GM23338 (cell line): ENCODE data around the gene SLC9A9. TPM values are rescaled to one million over a fixed set of nuclear protein-coding genes. Genes with fewer than 3 reads are reported as not detected.

Experiments used
- ATAC-seq: fragments of 200-7000 bp; cut with Tn5 transposase; 3 replicates; pipeline ENCODE4 v1.9.1; 2020
- DNase-seq: peaks from one replicate; pipeline ENCODE4 v3.0.0-alpha.2; 2015; ENCODE audit warnings: low spot score
- H2AFZ ChIP-seq: fragments of 200-600 bp; sonication (generic); 2 replicates; pipeline ENCODE4 v1.8.0; 2016; ENCODE audit warnings: antibody characterized with exemption, mild to moderate bottlenecking, moderate library complexity
- H3F3A ChIP-seq: fragments of 200-600 bp; sonication (generic); replicated peaks from 2 replicates; pipeline ENCODE4 v1.8.0; 2017; ENCODE audit warnings: antibody characterized with exemption, mixed run types, low read depth
- H3K27ac ChIP-seq: fragments of 200-600 bp; sonication (generic); 2 replicates; pipeline ENCODE4 v1.6.1; 2016; ENCODE audit warnings: low read depth
- H3K27me3 ChIP-seq: fragments of 200-600 bp; sonication (generic); 2 replicates; pipeline ENCODE4 v1.8.0; 2016; ENCODE audit warnings: mild to moderate bottlenecking, mixed run types, moderate library complexity; ENCODE audit not compliant: insufficient read depth
- H3K36me3 ChIP-seq: fragments of 200-600 bp; sonication (generic); 2 replicates; pipeline ENCODE4 v1.8.0; 2016; ENCODE audit warnings: mild to moderate bottlenecking; ENCODE audit not compliant: insufficient read depth
- H3K4me1 ChIP-seq: fragments of 200-600 bp; sonication (generic); 2 replicates; pipeline ENCODE4 v1.8.0; 2016; ENCODE audit warnings: mild to moderate bottlenecking, moderate library complexity; ENCODE audit not compliant: insufficient read depth
- H3K4me2 ChIP-seq: fragments of 200-600 bp; sonication (generic); 2 replicates; pipeline ENCODE4 v1.7.1; 2017; ENCODE audit warnings: mixed run types
- H3K4me3 ChIP-seq: fragments of 200-600 bp; sonication (generic); 2 replicates; pipeline ENCODE4 v1.6.1; 2016; ENCODE audit warnings: mixed run types
- H3K79me2 ChIP-seq: fragments of 200-600 bp; sonication (generic); replicated peaks from 2 replicates; pipeline ENCODE4 v1.8.0; 2017; ENCODE audit warnings: mild to moderate bottlenecking; ENCODE audit not compliant: insufficient read depth
- H3K9me2 ChIP-seq: fragments of 200-600 bp; sonication (generic); 2 replicates; pipeline ENCODE4 v1.8.0; 2017; ENCODE audit not compliant: insufficient read depth
- H4K20me1 ChIP-seq: fragments of 200-600 bp; sonication (generic); replicated peaks from 2 replicates; pipeline ENCODE4 v1.8.0; 2017; ENCODE audit warnings: mild to moderate bottlenecking; ENCODE audit not compliant: insufficient read depth
- H3K27ac Mint-ChIP-seq: 2 replicates; pipeline ENCODE4 v1.8.0; 2020; ENCODE audit warnings: inconsistent platforms, mild to moderate bottlenecking, moderate library complexity, mixed read lengths
- H3K27me3 Mint-ChIP-seq: 3 replicates; pipeline ENCODE4 v1.8.0; 2022; ENCODE audit warnings: low read depth, mild to moderate bottlenecking, moderate library complexity, mixed read lengths, inconsistent platforms; ENCODE audit not compliant: insufficient read depth, poor library complexity
- H3K36me3 Mint-ChIP-seq: 3 replicates; pipeline ENCODE4 v1.8.0; 2021; ENCODE audit warnings: low read depth, mild to moderate bottlenecking, inconsistent platforms, moderate library complexity, mixed read lengths
- H3K4me1 Mint-ChIP-seq: 3 replicates; pipeline ENCODE4 v1.8.0; 2020; ENCODE audit warnings: mild to moderate bottlenecking, inconsistent platforms, mixed read lengths
- H3K4me3 Mint-ChIP-seq: 3 replicates; pipeline ENCODE4 v1.8.0; 2021; ENCODE audit warnings: moderate library complexity, mild to moderate bottlenecking, inconsistent platforms, mixed read lengths
- H3K9me3 Mint-ChIP-seq: 3 replicates; pipeline ENCODE4 v1.8.0; 2020; ENCODE audit warnings: moderate library complexity, mild to moderate bottlenecking, inconsistent platforms, mixed read lengths
- CREB1 ChIP-seq: fragments of 250-450 bp; sonication (Bioruptor Pico); IDR thresholded peaks from 2 replicates; pipeline ENCODE4 v1.5.0; 2020; ENCODE audit warnings: low read depth, mild to moderate bottlenecking, moderate library complexity
- EZH2 ChIP-seq: fragments of 200-600 bp; sonication (generic); IDR thresholded peaks from one replicate; pipeline ENCODE4 v1.8.0; 2017; ENCODE audit warnings: antibody characterized with exemption, mild to moderate bottlenecking, low read depth; ENCODE audit not compliant: unreplicated experiment
- EZH2phosphoT487 ChIP-seq: fragments of 200-600 bp; sonication (generic); IDR thresholded peaks from one replicate; pipeline ENCODE4 v1.8.1; 2018; ENCODE audit warnings: antibody characterized with exemption; ENCODE audit not compliant: unreplicated experiment
- NANOG ChIP-seq: IDR thresholded peaks from 2 replicates; pipeline ENCODE4 v1.6.1; 2016; ENCODE audit warnings: antibody characterized with exemption, borderline replicate concordance
- POLR2AphosphoS5 ChIP-seq: IDR thresholded peaks from 2 replicates; pipeline ENCODE4 v1.6.1; 2016; ENCODE audit warnings: antibody characterized with exemption, low read depth
- STAT1 ChIP-seq: IDR thresholded peaks from one replicate; pipeline ENCODE4 v1.6.1; 2016; ENCODE audit warnings: antibody characterized with exemption; ENCODE audit not compliant: unreplicated experiment
- ZNF331 ChIP-seq: fragments of 250-450 bp; sonication (Bioruptor Pico); IDR thresholded peaks from 2 replicates; pipeline ENCODE4 v1.5.0; 2020; ENCODE audit warnings: low read depth, mild to moderate bottlenecking, moderate library complexity
- polyA plus RNA-seq: library from polyadenylated mRNA; unstranded; fragments of >200 nt; fragmentation: Nextera tagmentation; extraction: Ambion mirVana; gene quantifications from 2 replicates; pipeline ENCODE4 v1.2.1, GENCODE V29; 2016
- total RNA-seq: library from RNA; depleted of rRNA; stranded (reverse); fragments of >200 nt; shearing (Covaris generic); gene quantifications from 2 replicates; pipeline ENCODE4 v1.2.3, GENCODE V29; 2014
- TF ChIP-seq, protein P1 (sequence below): fragments of 250-450 bp; sonication (Bioruptor Pico); IDR thresholded peaks from 2 replicates; pipeline ENCODE4 v1.5.0; 2020; ENCODE audit warnings: mild to moderate bottlenecking, moderate library complexity
- TF ChIP-seq, protein P2 (sequence below): IDR thresholded peaks from one replicate; pipeline ENCODE4 v1.6.1; 2018; ENCODE audit warnings: antibody characterized with exemption; ENCODE audit not compliant: unreplicated experiment

The SLC9A9 gene
- total and polyA plus RNA-seq, 2 experiments from 2014 or later, result 1.3 to 1.6 TPM

DNA sequence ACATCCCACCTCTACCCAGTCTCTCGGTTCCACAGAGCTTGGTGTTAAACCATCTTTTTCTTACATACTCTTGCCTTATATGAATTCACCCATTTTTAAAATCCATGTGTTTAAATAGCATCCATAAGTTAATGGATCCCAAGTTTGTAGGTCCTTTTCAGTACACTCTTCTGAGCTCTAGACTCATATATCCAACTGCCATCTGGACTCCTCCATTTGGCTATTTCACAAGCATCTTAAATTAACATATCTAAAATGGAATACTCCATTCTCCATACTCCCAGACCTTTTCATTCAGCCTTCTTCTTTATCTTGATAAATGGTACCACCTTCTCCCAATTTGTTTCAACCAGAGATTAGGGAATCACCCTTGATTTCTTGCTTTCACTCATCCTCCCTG lies 615.3 kb downstream of the SLC9A9 start:
- H3F3A ChIP-seq, result no peaks in the 10 kb centered on the region
- Mint-ChIP-seq H3K9me3 (no peaks in the 10 kb centered on the region), H3K27me3 (peaks cover 2% of the 10 kb centered on the region), H3K4me1 (peaks cover 2% of the 10 kb centered on the region; the same call in 1 of the 3 replicates), H3K36me3 (no peaks in the 10 kb centered on the region), H3K27ac (no peak overlapping the region), H3K4me3 (no peak overlapping the region)
- no peak overlapping the region for H2AFZ ChIP-seq
- no peak overlapping the region for H3K27ac ChIP-seq
- H3K79me2 ChIP-seq, result no peaks in the 10 kb centered on the region
- H3K4me2 ChIP-seq, result no peak overlapping the region
- no peaks in the 10 kb centered on the region; the same call in 1 of the 2 replicates for H4K20me1 ChIP-seq
- ATAC-seq, result no peak
- no peaks in the 10 kb centered on the region for H3K36me3 ChIP-seq
- no peaks in the 10 kb centered on the region for H3K4me1 ChIP-seq
- H3K27me3 ChIP-seq, result no peaks in the 10 kb centered on the region
- no peak for DNase-seq
- TF ChIP-seq, protein P1, sequence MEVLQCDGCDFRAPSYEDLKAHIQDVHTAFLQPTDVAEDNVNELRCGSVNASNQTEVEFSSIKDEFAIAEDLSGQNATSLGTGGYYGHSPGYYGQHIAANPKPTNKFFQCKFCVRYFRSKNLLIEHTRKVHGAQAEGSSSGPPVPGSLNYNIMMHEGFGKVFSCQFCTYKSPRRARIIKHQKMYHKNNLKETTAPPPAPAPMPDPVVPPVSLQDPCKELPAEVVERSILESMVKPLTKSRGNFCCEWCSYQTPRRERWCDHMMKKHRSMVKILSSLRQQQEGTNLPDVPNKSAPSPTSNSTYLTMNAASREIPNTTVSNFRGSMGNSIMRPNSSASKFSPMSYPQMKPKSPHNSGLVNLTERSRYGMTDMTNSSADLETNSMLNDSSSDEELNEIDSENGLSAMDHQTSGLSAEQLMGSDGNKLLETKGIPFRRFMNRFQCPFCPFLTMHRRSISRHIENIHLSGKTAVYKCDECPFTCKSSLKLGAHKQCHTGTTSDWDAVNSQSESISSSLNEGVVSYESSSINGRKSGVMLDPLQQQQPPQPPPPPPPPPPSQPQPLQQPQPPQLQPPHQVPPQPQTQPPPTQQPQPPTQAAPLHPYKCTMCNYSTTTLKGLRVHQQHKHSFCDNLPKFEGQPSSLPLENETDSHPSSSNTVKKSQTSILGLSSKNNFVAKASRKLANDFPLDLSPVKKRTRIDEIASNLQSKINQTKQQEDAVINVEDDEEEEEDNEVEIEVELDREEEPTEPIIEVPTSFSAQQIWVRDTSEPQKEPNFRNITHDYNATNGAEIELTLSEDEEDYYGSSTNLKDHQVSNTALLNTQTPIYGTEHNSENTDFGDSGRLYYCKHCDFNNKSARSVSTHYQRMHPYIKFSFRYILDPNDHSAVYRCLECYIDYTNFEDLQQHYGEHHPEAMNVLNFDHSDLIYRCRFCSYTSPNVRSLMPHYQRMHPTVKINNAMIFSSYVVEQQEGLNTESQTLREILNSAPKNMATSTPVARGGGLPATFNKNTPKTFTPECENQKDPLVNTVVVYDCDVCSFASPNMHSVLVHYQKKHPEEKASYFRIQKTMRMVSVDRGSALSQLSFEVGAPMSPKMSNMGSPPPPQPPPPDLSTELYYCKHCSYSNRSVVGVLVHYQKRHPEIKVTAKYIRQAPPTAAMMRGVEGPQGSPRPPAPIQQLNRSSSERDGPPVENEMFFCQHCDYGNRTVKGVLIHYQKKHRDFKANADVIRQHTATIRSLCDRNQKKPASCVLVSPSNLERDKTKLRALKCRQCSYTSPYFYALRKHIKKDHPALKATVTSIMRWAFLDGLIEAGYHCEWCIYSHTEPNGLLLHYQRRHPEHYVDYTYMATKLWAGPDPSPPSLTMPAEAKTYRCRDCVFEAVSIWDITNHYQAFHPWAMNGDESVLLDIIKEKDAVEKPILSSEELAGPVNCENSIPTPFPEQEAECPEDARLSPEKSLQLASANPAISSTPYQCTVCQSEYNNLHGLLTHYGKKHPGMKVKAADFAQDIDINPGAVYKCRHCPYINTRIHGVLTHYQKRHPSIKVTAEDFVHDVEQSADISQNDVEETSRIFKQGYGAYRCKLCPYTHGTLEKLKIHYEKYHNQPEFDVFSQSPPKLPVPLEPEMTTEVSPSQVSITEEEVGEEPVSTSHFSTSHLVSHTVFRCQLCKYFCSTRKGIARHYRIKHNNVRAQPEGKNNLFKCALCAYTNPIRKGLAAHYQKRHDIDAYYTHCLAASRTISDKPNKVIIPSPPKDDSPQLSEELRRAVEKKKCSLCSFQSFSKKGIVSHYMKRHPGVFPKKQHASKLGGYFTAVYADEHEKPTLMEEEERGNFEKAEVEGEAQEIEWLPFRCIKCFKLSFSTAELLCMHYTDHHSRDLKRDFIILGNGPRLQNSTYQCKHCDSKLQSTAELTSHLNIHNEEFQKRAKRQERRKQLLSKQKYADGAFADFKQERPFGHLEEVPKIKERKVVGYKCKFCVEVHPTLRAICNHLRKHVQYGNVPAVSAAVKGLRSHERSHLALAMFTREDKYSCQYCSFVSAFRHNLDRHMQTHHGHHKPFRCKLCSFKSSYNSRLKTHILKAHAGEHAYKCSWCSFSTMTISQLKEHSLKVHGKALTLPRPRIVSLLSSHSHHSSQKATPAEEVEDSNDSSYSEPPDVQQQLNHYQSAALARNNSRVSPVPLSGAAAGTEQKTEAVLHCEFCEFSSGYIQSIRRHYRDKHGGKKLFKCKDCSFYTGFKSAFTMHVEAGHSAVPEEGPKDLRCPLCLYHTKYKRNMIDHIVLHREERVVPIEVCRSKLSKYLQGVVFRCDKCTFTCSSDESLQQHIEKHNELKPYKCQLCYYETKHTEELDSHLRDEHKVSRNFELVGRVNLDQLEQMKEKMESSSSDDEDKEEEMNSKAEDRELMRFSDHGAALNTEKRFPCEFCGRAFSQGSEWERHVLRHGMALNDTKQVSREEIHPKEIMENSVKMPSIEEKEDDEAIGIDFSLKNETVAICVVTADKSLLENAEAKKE, result no peak
- TF ChIP-seq ZNF331, result no peak
- TF ChIP-seq EZH2phosphoT487, result no peak
- TF ChIP-seq POLR2AphosphoS5, result no peak
- no peak for TF ChIP-seq STAT1
- no peak overlapping the region for H3K4me3 ChIP-seq
- peaks cover 11% of the 10 kb centered on the region; the same call in 1 of the 2 replicates for H3K9me2 ChIP-seq

DNA sequence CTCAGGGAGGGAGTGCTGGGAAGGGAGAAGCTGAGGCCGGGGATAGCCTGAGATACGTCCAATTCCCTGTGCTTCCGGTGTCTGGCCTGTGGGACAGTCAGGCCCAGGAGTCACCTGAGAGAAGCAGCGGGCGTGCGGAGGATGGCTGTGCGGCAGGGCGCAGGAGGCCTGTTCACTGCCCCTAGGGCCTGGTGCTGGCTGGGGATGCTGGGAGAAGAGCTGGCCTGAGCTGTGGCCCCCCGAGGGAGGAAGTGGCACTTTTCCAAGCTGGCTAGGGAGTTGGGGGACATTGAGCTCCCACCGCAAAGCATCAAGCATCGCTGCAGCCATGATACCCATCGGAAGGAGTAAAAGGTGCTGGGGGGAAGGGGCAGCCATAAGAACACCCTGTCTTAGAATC lies 619.9 kb downstream of the SLC9A9 start:
- Mint-ChIP-seq H3K36me3 (no peaks in the 10 kb centered on the region), H3K4me1 (no peaks in the 10 kb centered on the region), H3K9me3 (no peaks in the 10 kb centered on the region), H3K4me3 (no peak overlapping the region), H3K27ac (no peak overlapping the region), H3K27me3 (peaks cover 2% of the 10 kb centered on the region)
- DNase-seq, result no peak
- H3K36me3 ChIP-seq, result no peaks in the 10 kb centered on the region
- no peak overlapping the region for H2AFZ ChIP-seq
- no peaks in the 10 kb centered on the region for H3K79me2 ChIP-seq
- H3K9me2 ChIP-seq, result no peaks in the 10 kb centered on the region
- no peak overlapping the region for H3K4me2 ChIP-seq
- H3K27ac ChIP-seq, result no peak overlapping the region
- no peaks in the 10 kb centered on the region for H3K27me3 ChIP-seq
- no peak overlapping the region for H3K4me3 ChIP-seq
- H4K20me1 ChIP-seq, result no peaks in the 10 kb centered on the region; the same call in 1 of the 2 replicates
- no peak for TF ChIP-seq POLR2AphosphoS5
- no peak for TF ChIP-seq EZH2
- no peak for TF ChIP-seq NANOG
- TF ChIP-seq ZNF331, result no peak
- no peak for TF ChIP-seq CREB1 (CRISPR knock-in tag)
- TF ChIP-seq, protein P2, sequence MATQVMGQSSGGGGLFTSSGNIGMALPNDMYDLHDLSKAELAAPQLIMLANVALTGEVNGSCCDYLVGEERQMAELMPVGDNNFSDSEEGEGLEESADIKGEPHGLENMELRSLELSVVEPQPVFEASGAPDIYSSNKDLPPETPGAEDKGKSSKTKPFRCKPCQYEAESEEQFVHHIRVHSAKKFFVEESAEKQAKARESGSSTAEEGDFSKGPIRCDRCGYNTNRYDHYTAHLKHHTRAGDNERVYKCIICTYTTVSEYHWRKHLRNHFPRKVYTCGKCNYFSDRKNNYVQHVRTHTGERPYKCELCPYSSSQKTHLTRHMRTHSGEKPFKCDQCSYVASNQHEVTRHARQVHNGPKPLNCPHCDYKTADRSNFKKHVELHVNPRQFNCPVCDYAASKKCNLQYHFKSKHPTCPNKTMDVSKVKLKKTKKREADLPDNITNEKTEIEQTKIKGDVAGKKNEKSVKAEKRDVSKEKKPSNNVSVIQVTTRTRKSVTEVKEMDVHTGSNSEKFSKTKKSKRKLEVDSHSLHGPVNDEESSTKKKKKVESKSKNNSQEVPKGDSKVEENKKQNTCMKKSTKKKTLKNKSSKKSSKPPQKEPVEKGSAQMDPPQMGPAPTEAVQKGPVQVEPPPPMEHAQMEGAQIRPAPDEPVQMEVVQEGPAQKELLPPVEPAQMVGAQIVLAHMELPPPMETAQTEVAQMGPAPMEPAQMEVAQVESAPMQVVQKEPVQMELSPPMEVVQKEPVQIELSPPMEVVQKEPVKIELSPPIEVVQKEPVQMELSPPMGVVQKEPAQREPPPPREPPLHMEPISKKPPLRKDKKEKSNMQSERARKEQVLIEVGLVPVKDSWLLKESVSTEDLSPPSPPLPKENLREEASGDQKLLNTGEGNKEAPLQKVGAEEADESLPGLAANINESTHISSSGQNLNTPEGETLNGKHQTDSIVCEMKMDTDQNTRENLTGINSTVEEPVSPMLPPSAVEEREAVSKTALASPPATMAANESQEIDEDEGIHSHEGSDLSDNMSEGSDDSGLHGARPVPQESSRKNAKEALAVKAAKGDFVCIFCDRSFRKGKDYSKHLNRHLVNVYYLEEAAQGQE, result no peak
- ATAC-seq, result no peak
- H3K4me1 ChIP-seq, result no peaks in the 10 kb centered on the region
- H3F3A ChIP-seq, result no peaks in the 10 kb centered on the region
